Bronchial epithelial cell (primary cell): ENCODE results near the gene ZNF827. TPM values are rescaled to one million over a fixed set of nuclear protein-coding genes. Genes with fewer than 3 reads are reported as not detected.
"Not testable (repeated sequence)": the region's sequence is repeated elsewhere in the genome, so short reads cannot be mapped to it uniquely, and the experiment has no call there.

Experiments
- DNase-seq: peaks from one replicate; pipeline ENCODE4 v3.0.0-alpha.2; 2010; ENCODE audit warnings: low read depth
- FAIRE-seq: peaks from 2 replicates; lab custom pipeline; 2011; peaks lifted over from hg19 to GRCh38; lab: Jason Lieb, UNC
- H3K27me3 ChIP-seq: 2 replicates; pipeline ENCODE4 v1.5.1; 2011; ENCODE audit warnings: low read length; ENCODE audit not compliant: control insufficient read depth, insufficient read depth
- H3K36me3 ChIP-seq: 2 replicates; pipeline ENCODE4 v1.5.1; 2011; ENCODE audit warnings: low read length; ENCODE audit not compliant: control insufficient read depth, insufficient read depth
- H3K4me3 ChIP-seq: 2 replicates; pipeline ENCODE4 v1.5.1; 2011; ENCODE audit warnings: mild to moderate bottlenecking, low read depth, low read length, control low read depth
- total RNA-seq: library from RNA; depleted of rRNA; stranded (reverse); fragments of >200 nt; gene quantifications from 2 replicates; pipeline ENCODE4 v1.2.1, GENCODE V29; 2014
- TF ChIP-seq, protein P1 (sequence below): IDR thresholded peaks from 2 replicates; pipeline ENCODE4 v1.5.1; 2011; ENCODE audit warnings: mild to moderate bottlenecking, moderate library complexity, low read length, control low read depth, inconsistent platforms; ENCODE audit not compliant: insufficient read depth, severe bottlenecking

The ZNF827 gene
- total RNA-seq, 1 donor from 2014 or later = 2.1 TPM

DNA sequence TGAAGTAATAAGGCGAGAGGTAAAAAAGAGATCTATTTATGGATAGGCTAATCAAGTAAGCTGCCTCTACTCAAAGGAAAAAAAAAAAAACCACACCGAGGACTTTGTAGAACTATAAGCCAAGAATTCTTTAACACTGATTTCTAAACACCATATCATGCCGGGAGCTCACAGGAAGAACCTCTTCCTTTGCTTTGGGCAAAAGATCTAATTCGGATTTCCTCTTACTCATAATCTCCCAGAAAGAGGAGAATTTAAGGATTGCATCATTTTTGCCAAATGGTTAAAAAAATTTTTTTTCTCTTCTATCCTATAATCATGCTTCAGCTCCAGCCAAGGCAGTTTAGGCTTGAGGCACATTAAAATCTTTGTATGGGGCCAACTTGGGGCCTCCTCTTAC, 95.5 kb downstream of the ZNF827 start:
- TF ChIP-seq, protein P1, sequence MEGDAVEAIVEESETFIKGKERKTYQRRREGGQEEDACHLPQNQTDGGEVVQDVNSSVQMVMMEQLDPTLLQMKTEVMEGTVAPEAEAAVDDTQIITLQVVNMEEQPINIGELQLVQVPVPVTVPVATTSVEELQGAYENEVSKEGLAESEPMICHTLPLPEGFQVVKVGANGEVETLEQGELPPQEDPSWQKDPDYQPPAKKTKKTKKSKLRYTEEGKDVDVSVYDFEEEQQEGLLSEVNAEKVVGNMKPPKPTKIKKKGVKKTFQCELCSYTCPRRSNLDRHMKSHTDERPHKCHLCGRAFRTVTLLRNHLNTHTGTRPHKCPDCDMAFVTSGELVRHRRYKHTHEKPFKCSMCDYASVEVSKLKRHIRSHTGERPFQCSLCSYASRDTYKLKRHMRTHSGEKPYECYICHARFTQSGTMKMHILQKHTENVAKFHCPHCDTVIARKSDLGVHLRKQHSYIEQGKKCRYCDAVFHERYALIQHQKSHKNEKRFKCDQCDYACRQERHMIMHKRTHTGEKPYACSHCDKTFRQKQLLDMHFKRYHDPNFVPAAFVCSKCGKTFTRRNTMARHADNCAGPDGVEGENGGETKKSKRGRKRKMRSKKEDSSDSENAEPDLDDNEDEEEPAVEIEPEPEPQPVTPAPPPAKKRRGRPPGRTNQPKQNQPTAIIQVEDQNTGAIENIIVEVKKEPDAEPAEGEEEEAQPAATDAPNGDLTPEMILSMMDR = no peak
- Histone ChIP-seq H3K27me3 (no peaks in the 10 kb centered on the region), H3K4me3 (no peak overlapping the region), H3K36me3 (peaks cover 2% of the 10 kb centered on the region)
- DNase-seq (peak; percentile 66), FAIRE-seq (no peak)

DNA sequence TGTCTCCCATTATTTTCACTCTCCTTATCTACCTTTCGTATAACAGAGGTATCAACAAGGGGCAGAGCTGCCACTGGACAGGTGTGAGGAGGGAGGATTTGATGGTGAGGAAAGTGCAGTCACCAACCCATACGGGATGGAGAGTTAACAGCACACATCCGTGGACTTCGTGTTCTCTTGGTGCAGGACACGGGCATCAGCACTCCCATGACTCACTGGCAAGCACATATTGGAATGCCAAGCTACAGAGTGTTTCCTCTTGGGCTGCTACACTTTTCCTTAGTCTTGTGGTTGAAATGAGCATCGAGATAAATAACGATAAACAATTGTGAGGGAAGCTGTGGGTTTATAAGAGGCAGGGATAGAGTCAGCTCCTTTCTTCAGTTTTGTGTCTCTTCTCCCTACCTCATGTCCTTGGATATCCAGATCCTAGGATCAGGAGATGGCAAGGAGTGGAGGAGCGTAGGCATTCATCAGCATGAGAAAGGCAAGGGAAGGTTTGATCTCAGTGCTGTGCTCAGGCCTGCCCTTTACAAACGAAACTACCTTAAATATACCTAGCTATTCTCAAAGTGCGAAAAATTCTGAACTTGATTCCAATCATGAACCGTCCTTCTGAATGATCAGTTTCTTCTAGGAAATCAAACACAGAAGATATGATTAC, 96.3 kb downstream of the ZNF827 start:
- DNase-seq (no peak), FAIRE-seq (no peak)
- peaks cover 2% of the 10 kb centered on the region for H3K36me3 ChIP-seq
- no peak overlapping the region for H3K4me3 ChIP-seq
- TF ChIP-seq, protein P1 = no peak
- no peaks in the 10 kb centered on the region for H3K27me3 ChIP-seq

DNA sequence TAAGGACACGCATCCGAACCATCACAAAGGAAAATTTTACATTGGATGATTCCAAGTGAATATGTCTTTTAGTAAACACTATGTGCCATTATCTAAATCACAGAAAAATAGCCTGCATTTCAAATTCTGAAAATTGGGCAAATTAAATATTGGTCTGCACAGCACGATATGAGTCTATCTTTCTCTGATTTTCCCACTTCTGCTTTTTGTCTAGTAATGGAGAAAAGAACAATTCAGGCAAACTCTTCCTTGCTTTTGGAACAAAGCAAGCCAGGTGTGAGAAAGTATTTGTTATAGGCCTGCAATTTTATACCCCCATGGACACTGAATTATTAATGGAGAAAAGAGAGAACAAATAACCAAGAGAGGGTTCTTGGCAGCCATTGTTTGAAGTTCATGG, 97.8 kb downstream of the ZNF827 start:
- DNase-seq (no peak), FAIRE-seq (no peak)
- peaks cover 2% of the 10 kb centered on the region for H3K36me3 ChIP-seq
- no peak overlapping the region for H3K4me3 ChIP-seq
- H3K27me3 ChIP-seq = no peaks in the 10 kb centered on the region
- TF ChIP-seq, protein P1 = no peak

DNA sequence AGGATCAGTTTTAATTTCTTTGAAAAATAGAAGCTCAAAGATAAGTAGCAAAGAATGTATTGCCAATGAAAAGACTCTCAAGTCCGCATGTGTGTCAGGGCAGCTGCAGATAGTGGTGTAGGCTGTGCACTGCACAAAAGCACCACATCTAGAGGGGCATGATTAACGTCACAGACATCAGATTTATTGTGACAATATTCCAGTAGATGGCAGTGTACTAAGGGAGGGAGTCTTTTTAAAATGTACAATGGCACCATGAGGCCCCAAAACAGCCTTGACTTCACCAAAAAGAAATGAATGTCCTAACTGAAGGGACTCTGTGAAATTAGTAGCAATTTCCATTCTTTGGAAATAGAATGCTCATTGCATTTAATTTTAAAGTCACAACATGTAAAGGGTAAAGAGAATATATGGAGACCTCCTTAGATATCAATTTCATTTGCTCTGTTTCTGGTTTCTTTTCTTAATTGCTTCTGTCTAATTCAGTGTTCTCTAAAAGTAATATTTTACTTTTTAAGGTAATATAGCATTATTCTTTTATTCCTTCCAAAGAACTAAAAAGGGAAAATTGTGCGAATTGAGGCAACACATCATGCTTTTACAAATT, 98.4 kb downstream of the ZNF827 start:
- FAIRE-seq (no peak), DNase-seq (peak; percentile 59)
- TF ChIP-seq, protein P1 = peak; percentile 35
- H3K4me3 ChIP-seq = no peak overlapping the region
- peaks cover 2% of the 10 kb centered on the region for H3K36me3 ChIP-seq
- no peaks in the 10 kb centered on the region for H3K27me3 ChIP-seq

DNA sequence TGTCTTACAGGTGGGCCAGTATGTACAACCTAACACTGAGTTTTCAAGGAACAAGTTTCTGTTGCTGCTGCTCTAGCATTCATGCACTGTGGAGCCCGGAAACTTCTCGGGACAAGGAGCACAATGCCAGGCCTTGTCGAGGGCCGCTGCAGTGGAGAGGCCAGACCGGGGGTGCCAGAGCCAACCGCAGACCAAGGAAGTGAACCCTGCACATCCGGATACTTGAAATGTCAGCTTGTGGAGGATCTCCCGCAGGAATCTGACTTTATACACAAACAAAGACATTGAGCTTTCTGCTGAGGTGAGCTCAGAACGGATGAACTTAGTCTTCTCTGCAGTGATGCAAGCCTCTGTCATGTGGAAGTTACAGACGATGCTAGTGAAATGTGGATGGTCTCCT, 99.5 kb downstream of the ZNF827 start:
- TF ChIP-seq, protein P1 = no peak
- no peaks in the 10 kb centered on the region for H3K27me3 ChIP-seq
- DNase-seq (no peak), FAIRE-seq (no peak)
- H3K36me3 ChIP-seq = peaks cover 2% of the 10 kb centered on the region
- H3K4me3 ChIP-seq = no peak overlapping the region

DNA sequence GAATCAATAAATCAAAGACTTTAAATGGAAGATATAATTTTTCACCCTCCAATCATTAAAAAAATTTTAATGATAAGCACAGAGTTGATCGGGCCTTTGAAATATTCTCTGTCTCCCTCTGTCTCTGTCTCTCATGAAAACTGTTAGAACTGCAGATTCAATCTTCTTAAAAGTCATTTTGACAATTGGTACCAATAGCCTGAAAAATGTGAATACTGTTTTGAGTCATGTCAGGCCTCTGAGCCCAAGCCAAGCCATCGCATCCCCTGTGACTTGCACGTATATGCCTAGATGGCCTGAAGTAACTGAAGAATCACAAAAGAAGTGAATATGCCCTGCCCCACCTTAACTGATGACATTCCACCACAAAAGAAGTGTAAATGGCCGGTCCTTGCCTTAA, 106.2 kb downstream of the ZNF827 start:
- not testable (repeated sequence) for FAIRE-seq, H3K36me3 ChIP-seq, DNase-seq, H3K27me3 ChIP-seq, H3K4me3 ChIP-seq
